Measurements from ENCODE around the gene KCTD6. TPM values are rescaled to one million over a fixed set of nuclear protein-coding genes. Genes with fewer than 3 reads are reported as not detected.

KCTD6 gene
- total and polyA plus RNA-seq, 2 of the 4 experiments (the other 2 are of a cell fraction) = 7.0 to 9.2 TPM

GRCh38 chr3:58521917-58522631, 30.2 kb downstream of the KCTD6 start:
- TF ChIP-seq FOS (IDR thresholded peaks at IDR 0.05; ENCODE audit: low read depth, low read length) (no peak), USF2 (IDR thresholded peaks at IDR 0.05; ENCODE audit: low read depth, low read length) (no peak), ELK1 (IDR thresholded peaks at IDR 0.05; ENCODE audit: borderline replicate concordance, low read depth, low read length) (no peak), CEBPB (IDR thresholded peaks at IDR 0.05; ENCODE audit: low read depth, low read length) (no peak), POLR2A (IDR thresholded peaks at IDR 0.05; ENCODE audit: low read depth, low read length) (no peak), RAD21 (IDR thresholded peaks at IDR 0.05; ENCODE audit: low read length) (no peak), NFE2L2 (IDR thresholded peaks at IDR 0.05; ENCODE audit: low read depth, low read length) (no peak), RFX5 (IDR thresholded peaks at IDR 0.05; ENCODE audit: low read depth, low read length) (no peak), MAFK (IDR thresholded peaks at IDR 0.05; ENCODE audit: low read depth, low read length) (no peak), RCOR1 (IDR thresholded peaks at IDR 0.05; ENCODE audit: insufficient replicate concordance, low read length) (no peak), BHLHE40 (IDR thresholded peaks at IDR 0.05; ENCODE audit: low read depth, low read length) (no peak), MAZ (IDR thresholded peaks at IDR 0.05; ENCODE audit: borderline replicate concordance, low read depth, low read length) (no peak), SMC3 (IDR thresholded peaks at IDR 0.05; ENCODE audit: low read depth, low read length) (no peak), MXI1 (IDR thresholded peaks at IDR 0.05; ENCODE audit: borderline replicate concordance, low read depth, low read length) (no peak), CTCF (conservative IDR thresholded peaks at IDR 0.05; ENCODE audit: low read depth, low read length) (no peak)
- dilution Hi-C loops (cut with HindIII; ENCODE audit: low sequenced_read_pairs, unreplicated experiment) (no loop called here), intact Hi-C loops (cut with micrococcal nuclease) (no loop called here), in situ Hi-C loops (cut with MboI; ENCODE audit: low sequenced_read_pairs) (no loop called here)
- H4K20me1 ChIP-seq (ENCODE audit: insufficient read depth, low read length) = no peaks in the 10 kb centered on the region; the same call in 1 of the 2 replicates
- no peak overlapping the region for H3K18ac ChIP-seq (ENCODE audit: low read depth, low read length)
- H3K4ac ChIP-seq (ENCODE audit: low read depth, low read length) = no peak overlapping the region
- ATAC-seq (ENCODE audit: low read depth) (no peak), DNase-seq (no peak)
- H2AK5ac ChIP-seq (ENCODE audit: low read depth, low read length) = no peak overlapping the region
- no peak overlapping the region for H2AK9ac ChIP-seq (replicated peaks; ENCODE audit: low read depth, low read length, poor library complexity)
- no peak overlapping the region for H4K8ac ChIP-seq (ENCODE audit: low read depth in 2 of 2, low read length in 2 of 2)
- WGBS, 2 experiments (ENCODE audit: extremely low coverage in 2 of 2, insufficient read length in 1 of 2) = 72% methylated on average over 7 of the region's 10 CpGs; no CpG with 5 or more reads in 1 of the 2 experiments
- no peak overlapping the region for H3K27ac ChIP-seq (ENCODE audit: insufficient read depth, low read length)
- H4K5ac ChIP-seq (ENCODE audit: low read depth, low read length) = no peak overlapping the region
- no peaks in the 10 kb centered on the region for H3K27me3 ChIP-seq (ENCODE audit: control insufficient read depth, insufficient read depth, low read length)
- H3K4me1 ChIP-seq (ENCODE audit: control insufficient read depth, insufficient read depth, low read length) = peaks cover 3% of the 10 kb centered on the region
- no peak overlapping the region for H3K14ac ChIP-seq (replicated peaks; ENCODE audit: low read depth, low read length)
- no peak overlapping the region for H2BK120ac ChIP-seq (ENCODE audit: low read depth, low read length)
- H2BK15ac ChIP-seq (ENCODE audit: low read depth, low read length) = no peak overlapping the region
- H3K9me1 ChIP-seq (ENCODE audit: insufficient read depth, low read length) = peaks cover 7% of the 10 kb centered on the region
- peaks cover 9% of the 10 kb centered on the region; the same call in 1 of the 2 replicates for H3K36me3 ChIP-seq (ENCODE audit: control insufficient read depth, insufficient read depth, low read length)
- ChIA-PET CTCF (interaction anchor here (0.6 kb wide), 1 partner anchor 27 kb away, joined by 4 read pairs; no protein-coding TSS in a partner anchor), POLR2A (ENCODE audit: unreplicated experiment) (no interaction called here)
- H3K56ac ChIP-seq (ENCODE audit: extremely low read depth, insufficient read depth, low read length) = no peak overlapping the region
- H3K9me3 ChIP-seq (ENCODE audit: control insufficient read depth, insufficient read depth, low read length) = no peaks in the 10 kb centered on the region
- no peak overlapping the region for H2BK20ac ChIP-seq (ENCODE audit: low read depth, low read length)
- no peak overlapping the region for H4K91ac ChIP-seq (ENCODE audit: insufficient read depth, low read depth, low read length)
- no TSS peak for BruUV-seq (replicated peaks)
- no peak overlapping the region for H3K9ac ChIP-seq (ENCODE audit: low read depth, low read length)
- H3K23ac ChIP-seq (ENCODE audit: low read depth, low read length) = no peak overlapping the region
- no peak overlapping the region for H3K4me2 ChIP-seq (ENCODE audit: low read depth, low read length)
- no peak overlapping the region for H3K4me3 ChIP-seq (ENCODE audit: insufficient read depth, low read depth, low read length)
- no peaks in the 10 kb centered on the region for H3K79me1 ChIP-seq (ENCODE audit: low read depth in 1 of 2, low read length in 2 of 2)
- H2AFZ ChIP-seq (replicated peaks; ENCODE audit: low read length, poor library complexity) = no peak overlapping the region
- no peak overlapping the region for H2BK5ac ChIP-seq (ENCODE audit: low read depth, low read length, poor library complexity, severe bottlenecking)

Data from IMR-90 (cell line).